B cell (primary cell): Measurements from ENCODE around the gene ZFP62. TPM values are rescaled to one million over a fixed set of nuclear protein-coding genes. Genes with fewer than 3 reads are reported as not detected.

ENCODE experiments used
- ATAC-seq: fragments of 200-7000 bp; cut with Tn5 transposase; one replicate; pipeline ENCODE4 v1.10.0; 2021; ENCODE audit warnings: low read depth, mild to moderate bottlenecking, moderate number of reproducible peaks, moderate library complexity
- CTCF ChIA-PET: fragments of 350-600 bp; sonication (Branson Sonifier 250); formaldehyde crosslinking; loops from one replicate; lab custom pipeline; 2021; ENCODE audit warnings: antibody characterized with exemption, inconsistent platforms; lab: Charles Lee
- POLR2A ChIA-PET: fragments of 350-600 bp; sonication (Branson Sonifier 250); formaldehyde crosslinking; loops from one replicate; lab custom pipeline; 2021; ENCODE audit warnings: antibody characterized with exemption; lab: Charles Lee
- DNase-seq: peaks from one replicate; pipeline ENCODE4 v3.0.0; 2013
- H2AFZ ChIP-seq: 2 replicates; pipeline ENCODE4 v1.6.1; 2012; ENCODE audit warnings: mild to moderate bottlenecking, low read depth, low read length; ENCODE audit not compliant: insufficient read depth, poor library complexity, severe bottlenecking
- H3K27ac ChIP-seq, 2 donors: 1 replicate in 1 of 2; 2 replicates in 1 of 2; pipeline ENCODE4 v1.5.1; 2012 to 2013; ENCODE audit warnings: low read length in 2 of 2, mild to moderate bottlenecking in 2 of 2, moderate library complexity in 1 of 2
- H3K27me3 ChIP-seq, 4 experiments: fragments of 200-600 bp in 1 of 4; sonication (generic) in 1 of 4; replicated peaks in 1 of 4; 1 replicate in 2 of 4; 2 replicates in 2 of 4; pipeline versions ENCODE4 v1.6.1 to v1.7.0; 2013 to 2016; ENCODE audit warnings: low read length in 3 of 4, mild to moderate bottlenecking in 2 of 4, mixed read lengths in 1 of 4, moderate library complexity in 1 of 4; ENCODE audit not compliant: insufficient read depth in 4 of 4, control insufficient read depth in 3 of 4; ENCODE audit errors: control extremely low read depth in 1 of 4
- H3K36me3 ChIP-seq, 2 experiments: replicated peaks in 1 of 2; 1 replicate in 1 of 2; 2 replicates in 1 of 2; pipeline versions ENCODE4 v1.6.1 to v1.7.1; 2013; ENCODE audit warnings: low read length in 1 of 2; ENCODE audit not compliant: insufficient read depth in 2 of 2, control insufficient read depth in 1 of 2; ENCODE audit errors: control extremely low read depth in 1 of 2, extremely low read depth in 1 of 2
- H3K4me1 ChIP-seq, 2 donors: fragments of 200-600 bp in 1 of 2; sonication (generic) in 1 of 2; 1 replicate in 1 of 2; 2 replicates in 1 of 2; pipeline versions ENCODE4 v1.5.1 to v1.6.1; 2013 to 2017; ENCODE audit warnings: low read length in 2 of 2; ENCODE audit not compliant: control insufficient read depth in 2 of 2, insufficient read depth in 2 of 2
- H3K4me2 ChIP-seq: replicated peaks from 2 replicates; pipeline ENCODE3; 2012; ENCODE audit warnings: mild to moderate bottlenecking, low read depth, low read length; ENCODE audit not compliant: poor library complexity, severe bottlenecking
- H3K4me3 ChIP-seq, 5 experiments: fragments of 200-600 bp in 1 of 5; sonication (generic) in 1 of 5; 1 replicate in 3 of 5; 2 replicates in 2 of 5; pipeline versions ENCODE4 v1.5.1 to v1.7.0; 2011 to 2016; ENCODE audit warnings: low read length in 4 of 5, mild to moderate bottlenecking in 4 of 5, low read depth in 2 of 5, control low read depth in 1 of 5, moderate library complexity in 1 of 5; ENCODE audit not compliant: insufficient read depth in 1 of 5; ENCODE audit errors: control extremely low read depth in 1 of 5, extremely low read depth in 1 of 5
- H3K79me2 ChIP-seq: fragments of 200-600 bp; sonication (generic); one replicate; pipeline ENCODE4 v1.6.0; 2016; ENCODE audit warnings: low read length; ENCODE audit not compliant: control insufficient read depth, insufficient read depth
- H3K9ac ChIP-seq: fragments of 200-600 bp; sonication (generic); 2 replicates; pipeline ENCODE4 v1.6.1; 2017; ENCODE audit warnings: mild to moderate bottlenecking, low read length, moderate library complexity
- H3K9me3 ChIP-seq, 3 donors: one replicate each; pipeline versions ENCODE4 v1.6.1 to v1.7.1; 2013; ENCODE audit warnings: low read length in 2 of 3; ENCODE audit not compliant: control insufficient read depth in 2 of 3, insufficient read depth in 1 of 3; ENCODE audit errors: control extremely low read depth in 1 of 3
- H4K20me1 ChIP-seq: 2 replicates; pipeline ENCODE4 v1.6.0; 2012; ENCODE audit warnings: mild to moderate bottlenecking, low read length; ENCODE audit not compliant: insufficient read depth, control insufficient read depth, poor library complexity, severe bottlenecking
- H3K27ac Mint-ChIP-seq: one replicate; pipeline ENCODE4 v1.8.0; 2021; ENCODE audit warnings: mixed read lengths
- H3K27me3 Mint-ChIP-seq: one replicate; pipeline ENCODE4 v1.8.0; 2021; ENCODE audit warnings: mixed read lengths
- H3K4me1 Mint-ChIP-seq: one replicate; pipeline ENCODE4 v1.8.0; 2021; ENCODE audit warnings: mixed read lengths
- H3K4me3 Mint-ChIP-seq: one replicate; pipeline ENCODE4 v1.8.0; 2021; ENCODE audit warnings: mixed read lengths
- H3K9me3 Mint-ChIP-seq: one replicate; pipeline ENCODE4 v1.8.0; 2022; ENCODE audit warnings: mixed read lengths; ENCODE audit not compliant: insufficient read depth
- CTCF ChIP-seq: fragments of 200-600 bp; IDR thresholded peaks from one replicate; pipeline ENCODE4 v1.8.0; 2022; ENCODE audit warnings: antibody characterized with exemption, mild to moderate bottlenecking
- EZH2 ChIP-seq: IDR thresholded peaks from 2 replicates; pipeline ENCODE4 v1.6.1; 2012; ENCODE audit warnings: borderline replicate concordance, low read depth, mild to moderate bottlenecking, moderate library complexity, low read length; ENCODE audit not compliant: insufficient read depth, poor library complexity, severe bottlenecking
- WGBS: methylation state at CpG from one replicate; pipeline ENCODE4 v1.1.5; 2013; ENCODE audit warnings: missing lambda C conversion rate; ENCODE audit not compliant: insufficient coverage; 5-methylcytosine and 5-hydroxymethylcytosine counted together
- intact Hi-C: fragments of 100-400 bp; cut with micrococcal nuclease; formaldehyde crosslinking; loops from one replicate; pipeline ENCODE4 v1.10.0; 2022
- polyA plus RNA-seq: library from polyadenylated mRNA; depleted of rRNA; stranded (reverse); fragments of >200 nt; gene quantifications from 2 replicates; pipeline ENCODE4 v1.2.3, GENCODE V29; 2012
- total RNA-seq, 2 donors: library from RNA; stranded (reverse); fragments of 120-200 nt in 1 of 2; gene quantifications; 1 replicate in 1 of 2; 2 replicates in 1 of 2; pipeline versions ENCODE4 v1.2.3 to v1.2.4, GENCODE V29; 2013 to 2022

The ZFP62 gene
- total and polyA plus RNA-seq, 2 donors (not counting 1 experiment from before 2014, with no cell fraction given) = 19.1 to 61.8 TPM

DNA sequence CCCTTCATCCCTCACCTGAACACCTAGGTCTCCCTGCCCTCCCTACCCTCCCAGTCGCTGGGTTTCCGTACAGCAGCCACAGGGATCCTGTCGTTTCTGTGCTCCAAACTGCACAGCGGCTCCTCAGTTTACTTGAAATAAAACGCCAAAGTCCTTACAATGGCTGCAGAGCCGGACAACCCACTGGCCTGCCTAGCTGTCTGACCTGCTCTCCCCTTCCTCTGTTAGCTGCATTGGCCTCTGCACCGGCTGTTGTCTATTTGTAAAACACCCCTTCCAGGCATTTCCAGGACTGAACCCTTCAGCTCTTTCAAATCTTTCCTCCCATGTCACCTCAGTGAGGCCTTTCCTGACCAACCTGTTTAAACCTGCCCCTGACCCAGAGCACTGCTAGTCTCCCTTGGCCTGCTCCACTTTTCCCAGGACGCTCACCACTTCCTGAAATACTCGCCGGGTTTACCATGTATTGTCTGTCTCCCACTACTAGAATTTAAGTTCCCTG is 49.4 kb downstream of the ZFP62 start:
- peaks cover 34% of the 10 kb centered on the region for H3K79me2 ChIP-seq
- peak overlapping the region; percentile 88 for H3K4me3 Mint-ChIP-seq
- no peaks in the 10 kb centered on the region for H3K9me3 ChIP-seq
- DNase-seq = peak; percentile 25
- CTCF ChIA-PET = interaction anchor here (0.6 to 5.1 kb wide), 3 partner anchors 20 to 46 kb away, joined by 3 to 47 read pairs (median 9); no protein-coding TSS in a partner anchor
- H3K4me2 ChIP-seq = peak overlapping the region; percentile 90
- H3K27me3 ChIP-seq = no peaks in the 10 kb centered on the region
- H3K4me1 ChIP-seq = peaks cover 49 to 60% of the 10 kb centered on the region in 2 donors
- peak overlapping the region; percentile 97 for H2AFZ ChIP-seq
- H3K9ac ChIP-seq = peak overlapping the region; percentile 93
- H3K4me1 Mint-ChIP-seq = peaks cover 59% of the 10 kb centered on the region
- peak overlapping the region in 1 of 5 experiments; percentile 55 for H3K4me3 ChIP-seq
- peak overlapping the region; percentile 95 for H3K27ac Mint-ChIP-seq
- TF ChIP-seq EZH2 (no peak), CTCF (no peak)
- intact Hi-C loops = loop anchor here (2.0 kb wide), 1 partner anchor 27 kb away; no protein-coding TSS in a partner anchor
- POLR2A ChIA-PET = interaction anchor here (0.8 to 4.9 kb wide), 2 partner anchors 20 to 49 kb away, joined by 3 to 79 read pairs; no protein-coding TSS in a partner anchor
- peaks cover 0 to 2% of the 10 kb centered on the region in 2 experiments for H3K36me3 ChIP-seq
- peak overlapping the region; percentile 81 to 91 for H3K27ac ChIP-seq
- no peak for ATAC-seq
- H4K20me1 ChIP-seq = no peaks in the 10 kb centered on the region
- H3K27me3 Mint-ChIP-seq = no peaks in the 10 kb centered on the region
- 91% methylated on average over 10 of the region's 10 CpGs for WGBS
- H3K9me3 Mint-ChIP-seq = no peaks in the 10 kb centered on the region
